ENCODE measurements around the gene PBX2.
"Not testable (repeated sequence)": the region's sequence is repeated elsewhere in the genome, so short reads cannot be mapped to it uniquely, and the experiment has no call there.

PBX2 gene

DNA sequence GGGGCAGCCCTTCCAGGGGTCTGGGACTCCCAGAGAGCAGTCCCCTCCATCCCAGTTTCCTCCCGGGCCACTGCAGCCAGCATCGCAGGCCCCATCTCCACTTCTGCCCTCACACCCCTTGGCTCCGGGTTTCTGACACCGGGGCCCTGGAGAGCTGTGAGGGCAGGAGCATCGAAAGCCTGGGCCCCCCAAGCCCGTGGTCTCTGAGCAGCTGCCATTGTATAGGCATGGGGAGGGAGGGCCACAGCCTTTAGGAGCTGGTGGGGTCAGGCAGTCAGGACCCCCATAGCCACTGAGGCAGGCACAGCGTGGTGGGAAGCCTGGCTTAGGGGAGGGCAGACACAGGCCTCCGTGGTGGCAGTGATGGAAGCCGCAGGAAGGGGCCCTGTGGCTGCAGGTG is 12.2 kb upstream of the PBX2 start:
- DNase-seq, result no peak

DNA sequence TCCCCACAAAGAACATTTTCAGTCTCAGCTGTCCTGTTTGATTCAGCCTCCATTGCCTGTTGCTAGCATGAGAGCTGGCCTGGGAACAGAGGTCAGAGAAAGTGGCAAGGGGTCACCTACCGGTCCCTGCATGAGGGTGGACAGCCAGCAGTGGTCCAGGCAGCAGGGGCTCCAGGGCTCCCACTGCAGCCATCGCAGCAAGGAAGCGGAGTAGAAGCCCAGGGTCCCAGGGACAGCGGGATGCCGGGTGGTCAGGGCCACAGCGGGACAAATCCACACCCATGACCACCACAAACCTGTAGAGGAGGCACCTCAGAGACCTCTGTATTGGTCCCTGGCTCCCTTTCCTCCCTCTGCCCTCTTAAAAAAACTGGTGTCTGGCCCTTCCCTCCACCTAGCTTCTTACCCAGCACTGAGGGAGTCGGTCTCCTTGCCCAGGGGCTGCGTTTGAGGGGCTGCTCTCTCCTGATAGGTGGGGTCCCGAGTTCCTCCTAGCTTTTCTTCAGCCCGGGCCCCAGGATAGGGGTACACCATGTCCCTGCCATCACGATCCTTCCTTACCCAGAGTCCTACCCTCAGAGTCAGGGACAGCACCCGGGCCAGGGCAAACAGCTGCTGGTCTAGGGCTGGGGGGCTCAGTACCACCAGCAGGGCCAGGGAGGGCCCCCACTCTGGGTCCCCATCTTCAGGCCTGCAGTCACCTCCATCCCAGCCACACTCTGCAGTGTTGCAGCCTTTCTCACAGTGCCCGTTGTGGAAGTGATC is 10.9 kb upstream of the PBX2 start:
- no peak for DNase-seq

DNA sequence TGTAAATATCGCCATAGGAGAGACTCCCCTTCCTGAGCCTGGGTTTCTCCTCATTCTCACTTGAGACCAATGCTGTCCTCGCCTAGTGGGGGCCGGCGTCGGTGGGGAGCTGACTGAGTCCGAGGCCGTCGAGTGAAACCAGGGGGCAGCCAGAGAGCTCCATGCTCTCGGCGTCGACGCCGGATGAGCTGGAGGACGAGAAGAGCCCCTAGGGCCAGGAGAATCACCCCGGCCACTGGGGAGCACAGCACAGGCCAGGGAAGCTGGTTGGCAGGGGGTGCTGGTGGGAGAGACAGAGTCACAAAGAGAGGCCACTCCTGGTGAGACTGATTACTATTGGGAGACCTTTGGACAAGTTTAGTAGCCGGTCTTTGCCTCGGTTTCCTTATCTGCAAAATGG is 8.9 kb upstream of the PBX2 start:
- DNase-seq, result no peak

DNA sequence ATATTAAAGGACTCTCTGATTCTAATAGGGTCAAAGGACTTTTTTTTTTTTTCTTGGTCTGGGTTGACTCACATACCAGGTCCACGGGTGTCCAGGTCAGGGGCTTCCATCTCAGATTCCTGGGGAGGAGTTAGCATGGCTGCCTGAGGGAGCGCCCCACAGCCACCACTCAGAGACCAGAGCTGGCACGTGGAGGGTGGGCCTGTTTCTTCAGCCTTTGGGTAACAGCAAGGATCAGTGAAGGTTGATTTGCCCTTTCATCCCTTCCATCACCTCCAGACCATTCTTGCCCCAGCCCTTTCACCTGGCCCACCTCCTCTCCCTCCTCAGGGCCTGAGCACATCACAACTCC is 8.3 kb upstream of the PBX2 start:
- no peak for DNase-seq

DNA sequence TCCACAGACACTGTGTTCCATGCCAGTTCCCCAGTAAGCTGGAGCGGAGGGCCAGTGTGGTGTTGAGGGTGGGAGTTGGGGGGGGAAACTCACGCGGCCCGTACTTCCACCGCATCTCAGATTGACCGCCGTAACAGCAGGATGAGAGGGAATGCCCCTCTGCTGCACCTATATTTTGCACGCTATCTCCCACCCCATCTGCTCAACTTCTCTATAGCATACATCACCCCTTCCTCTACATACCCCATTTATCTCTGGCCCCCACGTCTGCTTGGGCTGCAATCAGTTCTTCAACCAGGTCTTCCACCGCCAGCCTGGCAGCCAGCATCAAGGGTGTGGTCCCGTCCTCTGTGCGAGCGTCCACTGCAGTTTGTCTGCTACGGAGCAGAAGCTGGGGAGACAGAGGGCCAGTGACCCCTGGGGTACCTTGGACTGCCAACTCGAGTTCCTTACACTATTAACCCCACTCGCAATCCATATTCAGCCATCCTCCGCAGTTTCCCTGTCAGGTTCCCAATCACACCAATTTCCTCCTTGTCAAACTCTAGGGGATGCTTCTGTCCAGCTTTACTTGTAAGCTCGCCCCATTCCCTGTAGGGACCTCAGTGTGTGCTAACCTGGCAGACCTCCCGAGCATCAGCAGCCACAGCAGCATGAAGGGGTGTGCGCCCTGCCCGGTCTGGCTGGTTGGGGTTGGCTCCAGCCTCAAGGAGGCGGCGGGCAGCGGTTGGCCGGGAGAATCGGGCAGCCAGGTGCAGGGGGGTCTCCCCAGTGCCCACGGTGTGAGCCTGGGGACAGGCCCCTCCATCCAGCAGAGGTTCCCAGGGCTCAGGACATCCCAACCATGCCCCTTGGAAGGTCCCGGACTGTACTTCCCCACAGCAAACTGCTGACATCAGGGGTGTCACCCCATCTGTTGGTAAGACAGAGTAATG is 6.9 kb upstream of the PBX2 start:
- DNase-seq, result no peak

DNA sequence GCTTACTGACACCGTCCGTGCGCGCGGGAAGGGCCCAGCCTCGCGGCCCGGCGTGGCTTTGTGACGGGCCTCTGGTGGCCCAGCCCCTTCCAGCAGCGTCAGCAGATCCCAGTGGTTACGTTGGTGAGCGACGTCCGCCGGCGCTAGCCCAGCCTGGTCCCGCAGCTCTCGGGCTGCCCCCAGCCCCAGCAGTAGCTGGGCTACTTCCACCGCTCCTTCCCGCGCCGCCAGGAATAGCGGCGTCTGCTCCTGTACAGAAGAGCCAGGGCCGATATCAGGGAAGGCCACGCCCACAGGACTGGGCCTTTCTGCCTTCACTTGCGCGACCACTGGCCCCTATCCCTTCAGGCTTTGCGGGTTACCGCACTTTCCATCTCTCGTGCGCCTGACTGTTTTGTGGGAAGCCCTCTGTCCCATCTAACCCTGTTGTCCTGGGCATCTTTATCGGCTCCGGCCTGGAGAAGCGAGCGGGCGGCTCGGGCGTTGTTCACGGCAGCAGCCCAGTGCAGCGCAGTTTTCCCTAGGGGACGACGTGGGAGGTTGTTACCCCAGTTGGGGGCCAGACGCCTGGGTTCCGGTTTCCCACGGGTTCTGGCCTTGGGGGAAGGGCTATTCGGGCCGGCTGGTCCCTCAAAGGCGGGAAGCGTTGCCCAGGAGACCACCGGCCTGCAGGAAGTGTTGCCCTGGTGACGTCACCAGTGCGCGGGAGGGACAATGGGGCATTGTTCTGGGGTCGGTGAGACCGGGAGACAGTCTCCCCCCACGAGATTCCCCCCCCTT is 6.1 kb upstream of the PBX2 start:
- DNase-seq, result peak; percentile 51

DNA sequence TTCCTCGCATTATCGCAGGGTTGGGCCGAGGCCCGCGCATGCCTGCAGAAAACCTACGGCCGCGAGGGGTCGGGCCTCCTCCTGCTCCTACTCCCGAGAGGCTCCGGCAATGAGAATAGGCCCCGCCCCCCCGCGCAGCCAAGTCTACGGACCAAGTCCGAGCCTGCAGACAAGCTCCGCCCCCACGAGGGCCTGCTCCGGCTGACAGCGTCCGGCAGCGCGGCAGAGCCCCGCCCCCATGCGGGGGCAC is 5.6 kb upstream of the PBX2 start:
- peak; percentile 96 for DNase-seq

DNA sequence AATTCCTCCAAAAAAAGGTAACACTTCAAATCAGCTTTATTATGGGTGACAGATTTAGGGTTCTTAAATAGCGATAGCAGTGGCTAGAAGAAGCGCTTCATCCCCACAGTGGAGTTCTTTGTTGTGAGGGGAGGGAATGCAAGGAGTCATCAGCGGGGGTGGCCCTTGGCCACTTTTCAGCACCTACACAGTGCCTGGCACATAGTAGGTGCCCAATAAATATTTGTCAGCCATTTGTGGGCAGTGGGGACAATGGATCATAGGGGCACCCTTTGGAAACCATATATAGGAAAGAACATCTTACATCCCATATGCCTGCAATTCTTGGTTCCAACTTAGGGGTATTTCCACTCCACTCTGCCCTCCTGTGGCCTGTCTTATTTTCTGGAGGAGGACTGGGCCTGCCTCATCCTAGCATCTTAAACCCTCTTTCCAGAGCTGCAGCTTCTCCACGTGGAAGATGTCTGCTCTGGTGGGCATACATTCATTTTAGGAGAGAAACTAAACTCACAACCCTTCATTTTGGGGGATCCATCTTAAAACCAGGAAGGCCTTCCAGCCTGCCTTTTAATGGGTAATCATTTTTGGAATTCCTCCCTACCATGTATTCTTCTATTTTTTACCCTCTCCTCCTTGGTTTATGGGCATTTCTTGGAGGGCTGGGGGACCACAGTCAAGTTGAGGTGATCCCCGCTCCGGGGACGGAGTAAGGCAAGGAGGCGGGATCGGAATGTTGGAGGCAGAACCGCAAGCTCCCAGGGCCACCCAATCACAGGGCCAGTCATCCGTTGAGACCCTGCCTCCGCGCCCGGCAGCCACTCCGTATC is 5.0 kb upstream of the PBX2 start:
- DNase-seq, result no peak

DNA sequence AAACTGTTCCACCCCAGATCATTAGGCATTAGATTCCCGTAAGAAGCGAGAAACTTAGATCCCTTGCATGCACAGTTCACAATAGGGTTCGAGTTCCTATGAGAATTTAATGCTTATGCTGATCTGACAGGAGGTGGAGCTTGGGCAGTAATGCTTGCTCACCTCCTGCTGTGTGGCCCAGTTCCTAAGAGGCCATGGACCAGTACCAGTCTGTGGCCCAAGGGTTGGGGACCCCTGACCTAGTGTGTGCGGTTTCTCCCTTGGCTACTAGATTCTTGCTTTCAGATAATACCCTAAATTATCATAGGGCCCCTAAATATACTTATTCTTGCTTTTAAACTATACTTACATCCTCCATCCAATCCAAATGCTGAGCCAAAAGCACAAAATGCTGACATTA is 4.4 kb upstream of the PBX2 start:
- no peak for DNase-seq

DNA sequence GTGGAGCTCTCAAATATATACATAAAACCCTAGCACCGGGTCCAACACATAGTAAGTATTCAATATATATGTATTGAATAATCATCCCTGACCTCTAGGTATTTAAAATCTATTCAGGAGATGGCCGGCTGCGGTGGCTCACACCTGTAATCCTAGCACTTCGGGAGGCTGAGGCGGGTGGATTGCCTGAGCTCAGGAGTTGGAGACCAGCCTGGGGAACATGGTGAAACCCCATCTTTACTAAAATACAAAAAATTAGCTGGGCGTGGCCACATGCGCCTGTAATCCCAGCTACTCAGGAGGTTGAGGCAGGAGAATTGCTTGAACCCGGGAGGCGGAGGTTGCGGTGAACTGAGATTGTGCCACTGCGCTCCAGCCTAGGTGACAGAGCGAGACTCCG is 3.1 kb upstream of the PBX2 start:
- not testable (repeated sequence) for DNase-seq

DNA sequence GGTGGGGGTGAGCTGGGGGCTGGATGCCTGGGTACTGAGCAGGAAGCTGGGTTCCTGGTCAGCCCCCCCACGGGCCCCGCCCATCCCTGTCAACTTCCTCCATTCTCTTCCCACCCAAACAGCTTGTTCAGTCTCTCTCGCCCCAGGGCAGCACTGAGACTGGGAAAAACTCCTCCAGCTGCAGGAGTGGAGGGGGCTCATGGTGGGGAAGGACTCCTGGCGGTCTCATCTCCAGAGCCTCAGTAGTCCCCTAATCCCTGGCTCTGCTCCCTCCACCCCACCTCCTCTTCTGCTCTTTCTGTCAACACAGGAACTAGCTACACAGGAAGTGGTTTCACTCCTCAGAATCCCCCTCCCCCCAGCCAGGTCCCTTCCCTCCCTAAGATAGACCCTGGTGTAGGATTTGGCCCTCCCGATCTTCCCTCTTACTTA is 2.6 kb upstream of the PBX2 start, which contains the start of gene GPSM3:
Gene GPSM3 (minus strand): TSS at position 36 of the 432 bp plus-strand sequence. CDS start 130 bp downstream, outside the sequence.
- peak; percentile 56 for DNase-seq

DNA sequence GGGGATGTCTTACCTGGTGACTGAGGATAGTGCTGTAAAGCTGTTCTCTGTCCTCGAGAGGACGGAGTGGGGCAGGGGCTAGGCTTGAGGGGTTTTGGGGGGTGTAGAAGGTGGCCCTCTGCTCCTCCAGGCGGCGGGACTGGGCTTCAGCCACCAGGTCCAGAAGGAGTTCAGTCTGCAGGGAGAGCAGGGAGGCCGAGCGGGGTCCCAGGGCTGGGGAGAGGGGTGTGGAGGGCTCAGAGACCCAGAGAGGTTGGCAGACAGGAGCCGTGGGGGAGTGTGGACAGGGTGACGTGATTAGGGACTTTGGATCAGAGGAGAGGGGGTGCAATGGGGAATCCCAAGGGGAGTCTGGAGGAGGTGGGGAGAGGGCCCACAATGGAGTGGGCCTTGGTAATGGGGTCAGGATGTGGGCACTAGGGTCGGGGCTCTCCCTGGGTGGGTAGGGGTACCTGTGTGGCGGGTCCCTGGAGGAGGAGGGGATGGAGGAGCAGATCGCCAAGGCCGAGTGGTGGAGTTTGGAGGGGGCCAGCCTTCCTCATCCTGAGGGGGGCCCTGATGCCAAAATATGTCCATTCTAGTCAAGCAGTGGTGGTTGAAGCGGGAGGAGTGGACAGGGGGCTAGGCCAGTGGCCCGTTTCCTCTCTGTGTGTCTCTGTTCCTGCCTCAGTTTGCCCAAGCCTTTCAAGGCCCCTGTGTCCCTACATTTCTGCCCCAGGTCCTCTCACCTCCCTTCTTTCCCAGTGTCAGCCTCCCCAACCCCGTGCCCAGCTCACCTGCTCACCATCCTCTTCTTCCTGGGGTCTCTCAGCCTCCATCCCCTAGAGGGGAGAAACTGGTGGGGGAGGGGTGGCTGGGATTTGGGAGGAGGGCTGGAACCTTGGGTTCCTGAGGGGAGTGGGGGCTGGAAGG is 1.9 kb upstream of the PBX2 start:
- no peak for DNase-seq

DNA sequence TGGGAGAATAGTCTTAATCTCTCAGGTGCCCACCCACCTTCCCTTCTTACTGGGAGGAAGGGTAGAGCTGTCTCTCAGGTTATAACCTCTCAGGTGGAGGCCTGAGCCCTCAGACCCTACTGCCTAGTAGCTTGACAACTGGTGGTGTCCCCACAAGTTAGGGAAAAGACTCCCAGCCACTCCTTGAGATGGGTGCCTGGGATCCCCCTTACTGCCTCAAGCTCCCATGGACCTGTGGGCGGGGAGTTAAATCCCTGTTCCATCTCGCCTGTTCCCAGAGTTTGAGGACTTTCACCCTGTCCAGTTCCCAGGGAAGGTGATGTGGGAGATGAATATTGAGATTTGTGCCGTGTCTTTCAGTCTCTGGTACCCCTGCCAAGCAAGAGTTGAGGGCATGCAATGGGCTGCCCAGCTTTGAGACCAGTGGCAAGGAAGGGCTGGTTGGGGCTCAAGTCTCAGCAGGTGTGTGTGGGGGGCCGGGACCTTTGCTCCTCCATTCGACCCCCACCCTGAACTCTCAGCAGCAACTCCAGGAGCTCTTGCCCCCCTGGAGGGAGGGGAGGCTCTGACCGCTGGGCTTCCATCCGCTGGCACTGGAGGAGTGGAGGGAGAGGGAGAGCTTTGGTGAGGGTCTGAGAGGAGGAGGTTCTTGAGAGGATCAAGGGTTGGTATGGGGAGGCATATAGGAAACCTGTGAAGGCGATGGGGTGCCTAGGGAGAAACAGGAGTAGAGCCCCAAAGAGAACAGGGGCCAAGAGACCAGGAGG is 1.1 kb upstream of the PBX2 start:
- no peak for DNase-seq

DNA sequence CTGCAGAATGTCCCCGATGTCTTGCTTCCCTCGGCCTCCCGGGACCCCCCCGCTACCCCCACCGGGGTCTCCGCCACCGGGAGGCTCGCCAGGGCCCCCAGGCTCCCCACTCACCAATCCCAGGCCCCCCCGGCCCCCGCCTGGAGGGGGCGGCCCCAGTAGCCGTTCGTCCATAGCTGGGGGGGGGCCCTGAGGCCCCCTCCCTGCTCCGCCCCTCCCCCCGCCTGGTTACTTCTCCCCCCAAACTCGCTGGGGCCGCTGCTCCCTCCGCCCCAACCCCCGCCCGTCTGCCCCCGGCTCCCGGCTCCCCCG is 304 bp downstream of the PBX2 start:
- DNase-seq, result no peak

DNA sequence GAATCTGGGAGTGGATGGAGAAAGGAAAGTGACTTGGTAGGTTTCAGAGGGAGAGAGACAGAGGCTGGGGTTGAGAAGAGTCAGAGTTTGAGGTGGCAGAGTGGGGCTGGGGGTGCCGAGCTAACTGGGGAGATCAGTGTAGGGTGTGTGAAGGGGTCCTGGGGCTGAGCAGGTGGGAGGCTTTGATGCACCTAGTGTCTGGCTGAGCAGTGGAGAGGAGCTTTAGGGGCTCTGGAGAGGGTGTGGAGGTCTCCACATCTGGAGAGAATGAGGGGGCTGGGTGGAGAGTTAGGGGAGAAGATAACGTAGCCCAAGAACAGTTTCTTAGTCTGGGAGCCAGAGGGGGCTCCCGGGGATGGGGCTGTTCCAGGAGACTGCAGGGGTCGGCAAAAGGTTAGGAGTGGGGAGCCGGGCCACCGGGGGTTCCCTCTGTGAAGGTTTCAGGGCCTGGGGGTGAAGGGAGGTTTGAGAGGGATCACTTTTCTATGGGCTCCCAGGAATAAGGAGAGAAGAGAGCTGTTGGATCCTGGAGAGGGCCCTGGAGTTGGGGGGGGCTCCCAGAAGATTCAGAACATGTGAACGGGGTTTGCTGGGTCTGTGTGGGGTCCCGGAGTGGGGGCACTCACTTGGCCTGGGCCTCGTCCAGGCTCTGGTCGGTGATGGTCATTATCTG is 797 bp downstream of the PBX2 start:
- no peak for DNase-seq

DNA sequence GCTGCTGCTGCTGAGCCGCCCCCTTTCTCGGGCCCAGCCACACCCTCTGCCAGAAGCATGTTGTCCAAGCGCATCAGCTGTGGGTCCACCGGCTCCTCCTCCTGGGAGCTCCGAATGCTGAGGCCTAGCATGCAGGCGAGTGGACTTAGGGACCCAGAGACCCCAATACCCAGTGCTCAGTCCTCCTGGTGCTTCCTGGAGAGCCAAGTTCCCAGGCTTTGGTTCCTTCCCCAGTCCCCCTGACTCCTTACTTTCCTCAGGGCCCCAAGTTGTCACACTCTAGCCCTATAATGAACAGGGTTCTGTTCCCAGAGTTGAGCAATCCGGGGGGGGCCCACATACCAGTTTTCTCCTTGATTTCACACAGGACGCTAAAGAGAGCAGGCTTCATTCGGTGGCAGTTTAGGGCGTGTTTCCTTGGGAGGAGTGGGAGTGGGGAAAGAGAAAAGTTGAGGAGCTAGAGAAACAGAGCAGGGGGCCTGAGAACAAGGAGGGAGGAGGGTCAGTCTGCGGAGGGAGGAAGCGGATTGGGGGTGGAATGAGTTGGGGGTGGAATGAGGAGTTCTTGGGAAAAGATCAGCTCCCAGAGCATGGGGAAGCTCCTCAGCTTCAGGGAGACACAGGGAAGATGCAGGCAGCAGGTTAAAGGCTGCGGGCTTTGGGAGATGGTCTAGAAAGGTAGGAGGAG is 1.5 kb downstream of the PBX2 start:
- no peak for DNase-seq

DNA sequence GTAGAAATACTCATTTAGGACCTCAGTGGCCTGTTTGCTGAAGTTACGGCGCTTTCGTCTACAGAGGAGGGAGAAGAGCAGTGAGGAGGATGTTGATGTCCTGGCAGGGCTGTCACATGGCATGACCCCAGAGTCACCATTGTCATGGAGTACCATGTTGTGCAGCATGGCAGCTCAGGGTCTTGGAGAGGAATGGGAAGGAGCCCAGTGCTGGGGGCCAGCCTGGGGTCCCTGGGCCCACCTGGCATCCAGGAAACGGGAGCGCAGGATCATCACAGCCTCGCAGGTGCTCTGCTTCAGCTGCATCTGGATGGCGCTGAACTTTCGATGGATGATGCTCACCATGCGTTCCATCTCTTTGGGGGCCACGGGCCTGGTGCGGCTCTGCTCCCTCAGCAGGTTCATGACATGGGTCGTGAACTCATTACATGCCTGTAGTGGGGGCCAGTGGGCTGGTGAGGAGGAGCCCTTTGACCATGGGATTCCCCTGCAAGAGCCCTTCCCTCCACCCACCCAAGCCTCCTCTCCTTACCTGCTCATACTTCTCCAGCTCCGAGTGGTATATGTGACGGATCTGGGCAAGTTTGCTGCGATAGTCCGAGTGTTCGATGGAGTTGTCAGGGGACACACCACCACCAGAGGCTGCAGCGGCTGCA is 2.1 kb downstream of the PBX2 start:
- DNase-seq, result not testable (repeated sequence)

DNA sequence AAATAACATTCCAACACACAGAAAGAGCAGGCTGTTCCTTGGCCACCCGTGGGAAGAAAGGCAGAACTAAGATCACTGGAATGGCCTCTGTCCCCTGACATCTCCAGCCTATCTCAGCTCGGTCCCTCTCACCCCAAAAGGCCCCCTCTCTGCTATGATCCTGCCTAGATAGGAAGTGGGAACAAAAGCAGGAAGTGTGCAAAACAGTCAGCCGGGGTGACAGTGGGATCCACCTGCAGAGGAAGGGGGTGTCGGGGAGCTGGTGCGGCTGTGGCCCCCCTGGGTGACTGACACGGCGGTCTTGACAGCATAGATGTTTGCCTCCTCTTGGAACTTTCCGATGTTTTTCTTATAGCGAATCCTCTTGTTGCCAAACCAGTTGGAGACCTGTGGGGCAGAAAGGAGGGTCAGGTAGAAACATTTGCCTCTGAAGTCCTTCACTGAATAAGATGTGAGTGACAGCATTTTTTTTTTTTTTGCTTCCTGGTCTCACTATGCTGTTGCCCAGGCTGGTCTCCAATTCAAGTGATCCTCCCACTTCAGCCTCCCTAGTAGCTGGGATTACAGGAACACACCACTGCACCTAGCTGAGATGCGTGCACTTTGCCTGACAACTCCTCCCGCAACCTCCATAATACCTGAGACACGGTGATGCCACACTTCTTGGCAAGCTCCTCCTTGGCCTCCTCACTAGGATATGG is 2.8 kb downstream of the PBX2 start:
- no peak for DNase-seq
